NCI-H2029 treated with DMSO at 0.1 percent for 48 hours (cell line): ENCODE results near the gene HSF2BP.
"Not testable (repeated sequence)": the region's sequence is repeated elsewhere in the genome, so short reads cannot be mapped to it uniquely, and the experiment has no call there.

ENCODE experiments used
- DNase-seq: peaks from one replicate; lab custom pipeline; 2025; lab: John Stamatoyannopoulos, UW

Gene HSF2BP

GRCh38 chr21:43516860-43517627, 142.2 kb downstream of the HSF2BP start:
- not testable (repeated sequence) for DNase-seq

- DNase-seq: not testable (repeated sequence)
Measured at GRCh38 chr21:43516295-43516847, 142.9 kb downstream of the HSF2BP start.

- not testable (repeated sequence) for DNase-seq
Measured at GRCh38 chr21:43514834-43515233, 144.5 kb downstream of the HSF2BP start.

GRCh38 chr21:43513023-43513422, 146.3 kb downstream of the HSF2BP start:
- not testable (repeated sequence) for DNase-seq

- DNase-seq: not testable (repeated sequence)
Measured at GRCh38 chr21:43511209-43511608, 148.1 kb downstream of the HSF2BP start.

GRCh38 chr21:43510669-43511068, 148.6 kb downstream of the HSF2BP start:
- not testable (repeated sequence) for DNase-seq

GRCh38 chr21:43503892-43504291, 155.4 kb downstream of the HSF2BP start:
- not testable (repeated sequence) for DNase-seq

GRCh38 chr21:43503075-43503750, 156.1 kb downstream of the HSF2BP start:
- DNase-seq: not testable (repeated sequence)

- not testable (repeated sequence) for DNase-seq
Measured at GRCh38 chr21:43502407-43503071, 156.7 kb downstream of the HSF2BP start.

GRCh38 chr21:43498924-43499323, 160.4 kb downstream of the HSF2BP start:
- DNase-seq: not testable (repeated sequence)

GRCh38 chr21:43498065-43498464, 161.2 kb downstream of the HSF2BP start:
- DNase-seq: not testable (repeated sequence)

- not testable (repeated sequence) for DNase-seq
Measured at GRCh38 chr21:43494279-43495012, 164.8 kb downstream of the HSF2BP start.

- not testable (repeated sequence) for DNase-seq
Measured at GRCh38 chr21:43493471-43493870, 165.8 kb downstream of the HSF2BP start.

- not testable (repeated sequence) for DNase-seq
Measured at GRCh38 chr21:43488235-43488634, 171.1 kb downstream of the HSF2BP start.

- DNase-seq: not testable (repeated sequence)
Measured at GRCh38 chr21:43486051-43486450, 173.2 kb downstream of the HSF2BP start.

- not testable (repeated sequence) for DNase-seq
Measured at GRCh38 chr21:43485016-43485415, 174.3 kb downstream of the HSF2BP start.

GRCh38 chr21:43479197-43479596, 180.1 kb downstream of the HSF2BP start:
- not testable (repeated sequence) for DNase-seq
